ENCODE results near the gene SRPX2. TPM values are rescaled to one million over a fixed set of nuclear protein-coding genes. Genes with fewer than 3 reads are reported as not detected.

SRPX2 gene
- total and polyA plus RNA-seq, 2 of the 13 experiments (the other 11 are each of a cell fraction or from before 2014, with no cell fraction given) = 1.5 to 6.7 TPM

- TF ChIP-seq KIAA2018 (CRISPR knock-in tag; IDR thresholded peaks at IDR 0.05; ENCODE audit: borderline replicate concordance) = no peak
- no peak for TF ChIP-seq ARID3A (IDR thresholded peaks at IDR 0.05; ENCODE audit: low read depth, low read length)
- no peak for TF ChIP-seq ATRX (CRISPR knock-in tag; IDR thresholded peaks at IDR 0.05; ENCODE audit: borderline replicate concordance)
- TF ChIP-seq MED1 (CRISPR knock-in tag; IDR thresholded peaks at IDR 0.05) = no peak
- no peak for TF ChIP-seq ZEB1 (IDR thresholded peaks at IDR 0.05; ENCODE audit: insufficient replicate concordance, low read depth)
- TF ChIP-seq, protein P1, sequence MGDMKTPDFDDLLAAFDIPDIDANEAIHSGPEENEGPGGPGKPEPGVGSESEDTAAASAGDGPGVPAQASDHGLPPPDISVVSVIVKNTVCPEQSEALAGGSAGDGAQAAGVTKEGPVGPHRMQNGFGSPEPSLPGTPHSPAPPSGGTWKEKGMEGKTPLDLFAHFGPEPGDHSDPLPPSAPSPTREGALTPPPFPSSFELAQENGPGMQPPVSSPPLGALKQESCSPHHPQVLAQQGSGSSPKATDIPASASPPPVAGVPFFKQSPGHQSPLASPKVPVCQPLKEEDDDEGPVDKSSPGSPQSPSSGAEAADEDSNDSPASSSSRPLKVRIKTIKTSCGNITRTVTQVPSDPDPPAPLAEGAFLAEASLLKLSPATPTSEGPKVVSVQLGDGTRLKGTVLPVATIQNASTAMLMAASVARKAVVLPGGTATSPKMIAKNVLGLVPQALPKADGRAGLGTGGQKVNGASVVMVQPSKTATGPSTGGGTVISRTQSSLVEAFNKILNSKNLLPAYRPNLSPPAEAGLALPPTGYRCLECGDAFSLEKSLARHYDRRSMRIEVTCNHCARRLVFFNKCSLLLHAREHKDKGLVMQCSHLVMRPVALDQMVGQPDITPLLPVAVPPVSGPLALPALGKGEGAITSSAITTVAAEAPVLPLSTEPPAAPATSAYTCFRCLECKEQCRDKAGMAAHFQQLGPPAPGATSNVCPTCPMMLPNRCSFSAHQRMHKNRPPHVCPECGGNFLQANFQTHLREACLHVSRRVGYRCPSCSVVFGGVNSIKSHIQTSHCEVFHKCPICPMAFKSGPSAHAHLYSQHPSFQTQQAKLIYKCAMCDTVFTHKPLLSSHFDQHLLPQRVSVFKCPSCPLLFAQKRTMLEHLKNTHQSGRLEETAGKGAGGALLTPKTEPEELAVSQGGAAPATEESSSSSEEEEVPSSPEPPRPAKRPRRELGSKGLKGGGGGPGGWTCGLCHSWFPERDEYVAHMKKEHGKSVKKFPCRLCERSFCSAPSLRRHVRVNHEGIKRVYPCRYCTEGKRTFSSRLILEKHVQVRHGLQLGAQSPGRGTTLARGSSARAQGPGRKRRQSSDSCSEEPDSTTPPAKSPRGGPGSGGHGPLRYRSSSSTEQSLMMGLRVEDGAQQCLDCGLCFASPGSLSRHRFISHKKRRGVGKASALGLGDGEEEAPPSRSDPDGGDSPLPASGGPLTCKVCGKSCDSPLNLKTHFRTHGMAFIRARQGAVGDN (CRISPR knock-in tag; IDR thresholded peaks at IDR 0.05) = peak; percentile 71
- TF ChIP-seq, protein P2, sequence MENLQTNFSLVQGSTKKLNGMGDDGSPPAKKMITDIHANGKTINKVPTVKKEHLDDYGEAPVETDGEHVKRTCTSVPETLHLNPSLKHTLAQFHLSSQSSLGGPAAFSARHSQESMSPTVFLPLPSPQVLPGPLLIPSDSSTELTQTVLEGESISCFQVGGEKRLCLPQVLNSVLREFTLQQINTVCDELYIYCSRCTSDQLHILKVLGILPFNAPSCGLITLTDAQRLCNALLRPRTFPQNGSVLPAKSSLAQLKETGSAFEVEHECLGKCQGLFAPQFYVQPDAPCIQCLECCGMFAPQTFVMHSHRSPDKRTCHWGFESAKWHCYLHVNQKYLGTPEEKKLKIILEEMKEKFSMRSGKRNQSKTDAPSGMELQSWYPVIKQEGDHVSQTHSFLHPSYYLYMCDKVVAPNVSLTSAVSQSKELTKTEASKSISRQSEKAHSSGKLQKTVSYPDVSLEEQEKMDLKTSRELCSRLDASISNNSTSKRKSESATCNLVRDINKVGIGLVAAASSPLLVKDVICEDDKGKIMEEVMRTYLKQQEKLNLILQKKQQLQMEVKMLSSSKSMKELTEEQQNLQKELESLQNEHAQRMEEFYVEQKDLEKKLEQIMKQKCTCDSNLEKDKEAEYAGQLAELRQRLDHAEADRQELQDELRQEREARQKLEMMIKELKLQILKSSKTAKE (CRISPR knock-in tag; IDR thresholded peaks at IDR 0.05; ENCODE audit: borderline replicate concordance) = no peak
- no peak for TF ChIP-seq POGZ (CRISPR knock-in tag; IDR thresholded peaks at IDR 0.05)
- TF ChIP-seq DMAP1 (CRISPR knock-in tag; IDR thresholded peaks at IDR 0.05) = peak; percentile 39; the same call in 1 of the 2 replicates
- TF ChIP-seq FOSL1 (CRISPR knock-in tag; IDR thresholded peaks at IDR 0.05; ENCODE audit: borderline replicate concordance) = no peak
- TF ChIP-seq PITX1 (CRISPR knock-in tag; IDR thresholded peaks at IDR 0.05) = no peak; the same call in 1 of the 2 replicates
- TF ChIP-seq ZSCAN20 (CRISPR knock-in tag; IDR thresholded peaks at IDR 0.05; ENCODE audit: borderline replicate concordance) = no peak
- TF ChIP-seq ZNF160 (CRISPR knock-in tag; IDR thresholded peaks at IDR 0.05) = no peak
Observed at GRCh38 chrX:100636321-100636991, 7.5 kb upstream of the SRPX2 start, which contains the start of gene TSPAN6 (continued).
